ENCODE measurements around the gene ASXL1.

Gene ASXL1

GRCh38 chr20:32454164-32455145 lies 96.3 kb downstream of the ASXL1 start:
- peaks cover 76 to 100% (median 100%) of the 10 kb centered on the region in 11 experiments for H4K20me1 ChIP-seq

GRCh38 chr20:32455171-32455900 lies 97.2 kb downstream of the ASXL1 start:
- Histone ChIP-seq H3K4me2 (peak overlapping the region; percentile 21 to 96 (median 89); a peak in 21 of 22 replicates), H3K27me3 (no peaks in the 10 kb centered on the region), H3K4me1 (peaks cover 61 to 88% (median 86%) of the 10 kb centered on the region in 10 experiments), H3K36me3 (peaks cover 54 to 85% (median 64%) of the 10 kb centered on the region in 11 experiments), H3K27ac (no peak overlapping the region), H3K4me3 (no peak overlapping the region), H4K20me1 (peaks cover 75 to 100% (median 100%) of the 10 kb centered on the region in 11 experiments), H3K9me3 (replicated peaks in 1 of 11) (no peaks in the 10 kb centered on the region), H3K9ac (peak overlapping the region in 5 of 11 experiments; percentile 10 to 53 (median 15); a peak in 3 of 22 replicates)
- no peak for TF ChIP-seq Cebpa-rat (IDR thresholded peaks at IDR 0.05)

More at GRCh38 chr20:32454164-32455145, 96.3 kb downstream of the ASXL1 start:
- no peak overlapping the region for H3K4me3 ChIP-seq
- no peaks in the 10 kb centered on the region for H3K27me3 ChIP-seq
- H3K9ac ChIP-seq, result peak overlapping the region in 8 of 11 experiments; percentile 7 to 60 (median 32); a peak in 9 of 22 replicates
- peaks cover 69 to 97% (median 95%) of the 10 kb centered on the region in 10 experiments for H3K4me1 ChIP-seq
- H3K27ac ChIP-seq, result no peak overlapping the region
- no peak for TF ChIP-seq Cebpa-rat (IDR thresholded peaks at IDR 0.05)
- peaks cover 54 to 85% (median 67%) of the 10 kb centered on the region in 11 experiments for H3K36me3 ChIP-seq
- peak overlapping the region; percentile 21 to 96 (median 89); a peak in 21 of 22 replicates for H3K4me2 ChIP-seq
- no peaks in the 10 kb centered on the region for H3K9me3 ChIP-seq (replicated peaks in 1 of 11)

- Histone ChIP-seq H3K4me1 (peaks cover 53 to 80% (median 79%) of the 10 kb centered on the region in 10 experiments), H3K4me3 (no peak overlapping the region), H3K9ac (peak overlapping the region in 5 of 11 experiments; percentile 13 to 44 (median 15); a peak in 3 of 22 replicates), H3K4me2 (peak overlapping the region; percentile 30 to 96 (median 89)), H3K27me3 (no peaks in the 10 kb centered on the region), H4K20me1 (peaks cover 68 to 100% (median 100%) of the 10 kb centered on the region in 11 experiments), H3K36me3 (peaks cover 51 to 85% (median 61%) of the 10 kb centered on the region in 11 experiments), H3K9me3 (replicated peaks in 1 of 11) (no peaks in the 10 kb centered on the region), H3K27ac (0 out of 22 replicates have a peak overlapping the region, but pooled peaks of 1 of the 11 experiments have one; percentile 9)
- no peak for TF ChIP-seq Cebpa-rat (IDR thresholded peaks at IDR 0.05)
These were observed 98.0 kb downstream of the ASXL1 start for GRCh38 chr20:32455901-32456701.

GRCh38 chr20:32456869-32457478 lies 98.8 kb downstream of the ASXL1 start:
- Histone ChIP-seq H3K9ac (peak overlapping the region in 4 of 11 experiments; percentile 2 to 44 (median 26); a peak in 2 of 22 replicates), H4K20me1 (peaks cover 71 to 100% (median 97%) of the 10 kb centered on the region in 11 experiments), H3K4me2 (peak overlapping the region; percentile 74 to 96 (median 89)), H3K27ac (peak overlapping the region in 1 of 11 experiments; percentile 9; a peak in 1 of 22 replicates), H3K4me3 (peak overlapping the region in 2 of 10 experiments; percentile 25 to 45; a peak in 4 of 20 replicates), H3K9me3 (replicated peaks in 1 of 11) (no peaks in the 10 kb centered on the region), H3K4me1 (peaks cover 44 to 71% (median 70%) of the 10 kb centered on the region in 10 experiments), H3K36me3 (peaks cover 46 to 85% (median 55%) of the 10 kb centered on the region in 11 experiments), H3K27me3 (no peaks in the 10 kb centered on the region)
- no peak for TF ChIP-seq Cebpa-rat (IDR thresholded peaks at IDR 0.05)

GRCh38 chr20:32457479-32457986 lies 99.4 kb downstream of the ASXL1 start:
- peak overlapping the region in 3 of 10 experiments; percentile 25 to 45 (median 34); a peak in 6 of 20 replicates for H3K4me3 ChIP-seq
- no peaks in the 10 kb centered on the region for H3K9me3 ChIP-seq (replicated peaks in 1 of 11)
- H3K27me3 ChIP-seq, result no peaks in the 10 kb centered on the region
- H3K4me2 ChIP-seq, result peak overlapping the region; percentile 74 to 96 (median 89)
- H4K20me1 ChIP-seq, result peaks cover 72 to 100% (median 96%) of the 10 kb centered on the region in 11 experiments
- peaks cover 47 to 85% (median 55%) of the 10 kb centered on the region in 11 experiments for H3K36me3 ChIP-seq
- peaks cover 39 to 66% (median 64%) of the 10 kb centered on the region in 10 experiments for H3K4me1 ChIP-seq
- no peak overlapping the region for H3K27ac ChIP-seq
- TF ChIP-seq Cebpa-rat (IDR thresholded peaks at IDR 0.05), result no peak
- H3K9ac ChIP-seq, result peak overlapping the region in 6 of 11 experiments; percentile 34 to 41 (median 38); a peak in 8 of 22 replicates

- Histone ChIP-seq H3K27me3 (no peaks in the 10 kb centered on the region), H3K9ac (peak overlapping the region in 6 of 11 experiments; percentile 20 to 41 (median 38); a peak in 5 of 22 replicates), H3K4me2 (peak overlapping the region; percentile 74 to 96 (median 89)), H3K4me1 (peaks cover 31 to 59% (median 57%) of the 10 kb centered on the region in 10 experiments), H3K9me3 (replicated peaks in 1 of 11) (no peaks in the 10 kb centered on the region), H3K27ac (no peak overlapping the region), H4K20me1 (peaks cover 76 to 100% (median 96%) of the 10 kb centered on the region in 11 experiments), H3K36me3 (peaks cover 47 to 85% (median 55%) of the 10 kb centered on the region in 11 experiments), H3K4me3 (peak overlapping the region in 1 of 10 experiments; percentile 45; a peak in 2 of 20 replicates)
- no peak for TF ChIP-seq Cebpa-rat (IDR thresholded peaks at IDR 0.05)
These were observed 100.1 kb downstream of the ASXL1 start for GRCh38 chr20:32458061-32458836.

GRCh38 chr20:32458837-32459220 lies 100.7 kb downstream of the ASXL1 start:
- Histone ChIP-seq H3K4me1 (peaks cover 29 to 53% (median 51%) of the 10 kb centered on the region in 10 experiments), H3K27me3 (no peaks in the 10 kb centered on the region), H3K27ac (no peak overlapping the region), H3K9ac (0 out of 22 replicates have a peak overlapping the region, but pooled peaks of 1 of the 11 experiments have one; percentile 41), H4K20me1 (peaks cover 77 to 100% (median 96%) of the 10 kb centered on the region in 11 experiments), H3K4me3 (no peak overlapping the region), H3K36me3 (peaks cover 44 to 85% (median 55%) of the 10 kb centered on the region in 11 experiments), H3K4me2 (peak overlapping the region in 6 of 11 experiments; percentile 75 to 93 (median 85); a peak in 10 of 22 replicates), H3K9me3 (replicated peaks in 1 of 11) (no peaks in the 10 kb centered on the region)
- no peak for TF ChIP-seq Cebpa-rat (IDR thresholded peaks at IDR 0.05)

Measured in BLaER1 treated with 17β-estradiol and CSF1 and Interleukin-3, amounts not matched to agents 10 nM and 100 nM (cell line).